CD4-positive, alpha-beta T cell treated with Interleukin-1 beta for 1 hour (primary cell): ENCODE results near the gene TTBK1.

Experiments used
- DNase-seq, 2 donors: peaks; one replicate each; pipeline ENCODE4 v3.0.0-alpha.2; 2020 to 2022

The TTBK1 gene

GRCh38 chr6:43307451-43308100 is 64.3 kb downstream of the TTBK1 start:
- DNase-seq: no peak

GRCh38 chr6:43308101-43308989 is 65.1 kb downstream of the TTBK1 start, which contains the start of gene CRIP3:
TSS of gene CRIP3 (minus strand) at chr6:43308826. CDS start at chr6:43308792, 34 bp downstream.
- DNase-seq: peak; percentile 51 to 56

- DNase-seq: no peak
Observed at GRCh38 chr6:43308990-43309477, 65.8 kb downstream of the TTBK1 start.

- DNase-seq: no peak
Observed at GRCh38 chr6:43310134-43310533, 66.9 kb downstream of the TTBK1 start.

GRCh38 chr6:43310624-43311023 is 67.3 kb downstream of the TTBK1 start:
- no peak for DNase-seq

- DNase-seq: no peak
Observed at GRCh38 chr6:43311666-43312065, 68.4 kb downstream of the TTBK1 start.

- DNase-seq: no peak
Observed at GRCh38 chr6:43313813-43314212, 70.5 kb downstream of the TTBK1 start.

- no peak for DNase-seq
Observed at GRCh38 chr6:43318011-43318410, 74.7 kb downstream of the TTBK1 start.

GRCh38 chr6:43325876-43326275 is 82.6 kb downstream of the TTBK1 start:
- DNase-seq: no peak

- no peak for DNase-seq
Observed at GRCh38 chr6:43328528-43328927, 85.2 kb downstream of the TTBK1 start.

GRCh38 chr6:43331470-43331869 is 88.2 kb downstream of the TTBK1 start:
- no peak for DNase-seq

- DNase-seq: no peak
Observed at GRCh38 chr6:43331891-43332290, 88.6 kb downstream of the TTBK1 start.

GRCh38 chr6:43334466-43335095 is 91.3 kb downstream of the TTBK1 start:
- no peak for DNase-seq

- no peak for DNase-seq
Observed at GRCh38 chr6:43335469-43335868, 92.2 kb downstream of the TTBK1 start.

GRCh38 chr6:43336382-43336781 is 93.1 kb downstream of the TTBK1 start:
- no peak for DNase-seq
